ENCODE measurements around the gene MIPOL1.
"Not testable (repeated sequence)": the region's sequence is repeated elsewhere in the genome, so short reads cannot be mapped to it uniquely, and the experiment has no call there.

Gene MIPOL1

GRCh38 chr14:37185670-37186069 is 12.1 kb upstream of the MIPOL1 start:
- no peaks in the 10 kb centered on the region for H3K4me1 ChIP-seq (ENCODE audit: control insufficient read depth in 1 of 2, insufficient read depth in 1 of 2, low read depth in 1 of 2, low read length in 1 of 2)
- no peak overlapping the region for H3K4me3 ChIP-seq (ENCODE audit: low read depth in 1 of 2, low read length in 1 of 2)
- no peaks in the 10 kb centered on the region for H3K9me3 ChIP-seq
- no peaks in the 10 kb centered on the region for H3K36me3 ChIP-seq
- TF ChIP-seq, protein P1, sequence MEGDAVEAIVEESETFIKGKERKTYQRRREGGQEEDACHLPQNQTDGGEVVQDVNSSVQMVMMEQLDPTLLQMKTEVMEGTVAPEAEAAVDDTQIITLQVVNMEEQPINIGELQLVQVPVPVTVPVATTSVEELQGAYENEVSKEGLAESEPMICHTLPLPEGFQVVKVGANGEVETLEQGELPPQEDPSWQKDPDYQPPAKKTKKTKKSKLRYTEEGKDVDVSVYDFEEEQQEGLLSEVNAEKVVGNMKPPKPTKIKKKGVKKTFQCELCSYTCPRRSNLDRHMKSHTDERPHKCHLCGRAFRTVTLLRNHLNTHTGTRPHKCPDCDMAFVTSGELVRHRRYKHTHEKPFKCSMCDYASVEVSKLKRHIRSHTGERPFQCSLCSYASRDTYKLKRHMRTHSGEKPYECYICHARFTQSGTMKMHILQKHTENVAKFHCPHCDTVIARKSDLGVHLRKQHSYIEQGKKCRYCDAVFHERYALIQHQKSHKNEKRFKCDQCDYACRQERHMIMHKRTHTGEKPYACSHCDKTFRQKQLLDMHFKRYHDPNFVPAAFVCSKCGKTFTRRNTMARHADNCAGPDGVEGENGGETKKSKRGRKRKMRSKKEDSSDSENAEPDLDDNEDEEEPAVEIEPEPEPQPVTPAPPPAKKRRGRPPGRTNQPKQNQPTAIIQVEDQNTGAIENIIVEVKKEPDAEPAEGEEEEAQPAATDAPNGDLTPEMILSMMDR (IDR thresholded peaks at IDR 0.05), result no peak
- no peaks in the 10 kb centered on the region for H3K27me3 ChIP-seq
- no peak overlapping the region for H3K27ac ChIP-seq

DNA sequence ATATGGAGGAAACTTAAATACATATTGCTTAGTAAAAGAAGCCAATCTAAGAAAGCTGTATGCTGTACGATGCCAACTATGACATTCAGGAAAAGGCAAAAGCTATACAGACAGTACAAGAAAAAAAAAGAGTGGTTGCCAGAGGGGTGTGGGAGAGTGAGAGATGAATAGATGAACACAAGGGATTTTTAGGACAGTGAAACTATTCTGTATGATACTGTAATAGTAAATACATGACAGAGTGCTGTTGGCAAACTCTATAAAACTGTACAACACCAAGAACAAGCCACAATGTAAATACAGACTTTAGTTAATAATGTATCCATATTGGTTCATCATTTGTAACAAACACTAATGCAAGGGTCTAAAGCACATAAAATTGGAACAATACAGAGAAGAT is 10.9 kb upstream of the MIPOL1 start:
- no peaks in the 10 kb centered on the region for H3K9me3 ChIP-seq
- H3K4me1 ChIP-seq (ENCODE audit: control insufficient read depth in 1 of 2, insufficient read depth in 1 of 2, low read depth in 1 of 2, low read length in 1 of 2), result no peaks in the 10 kb centered on the region
- no peaks in the 10 kb centered on the region for H3K36me3 ChIP-seq
- no peak overlapping the region for H3K27ac ChIP-seq
- no peak overlapping the region for H3K4me3 ChIP-seq (ENCODE audit: low read depth in 1 of 2, low read length in 1 of 2)
- TF ChIP-seq, protein P1 (IDR thresholded peaks at IDR 0.05), result no peak
- no peaks in the 10 kb centered on the region for H3K27me3 ChIP-seq

DNA sequence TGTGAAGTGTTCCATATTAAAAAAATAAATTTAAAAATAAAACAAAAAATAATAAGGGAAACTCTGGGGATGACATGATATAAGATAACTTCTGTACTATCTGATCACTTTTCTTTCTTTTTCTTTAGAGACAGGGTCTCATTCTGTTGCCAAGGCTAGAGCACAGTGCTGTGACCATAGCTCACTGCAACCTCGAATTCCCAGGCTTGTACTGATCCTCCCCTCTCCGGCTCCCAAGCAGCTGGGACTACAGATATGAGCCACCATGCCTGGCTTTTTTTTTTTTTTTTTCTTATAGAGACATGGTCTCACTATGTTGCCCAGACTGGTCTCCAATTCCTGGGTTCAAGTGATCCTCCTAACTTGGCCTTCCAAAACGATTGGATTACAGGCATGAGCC is 10.4 kb upstream of the MIPOL1 start:
- Histone ChIP-seq H3K27ac (no peak overlapping the region), H3K36me3 (no peaks in the 10 kb centered on the region), H3K4me1 (ENCODE audit: control insufficient read depth in 1 of 2, insufficient read depth in 1 of 2, low read depth in 1 of 2, low read length in 1 of 2) (no peaks in the 10 kb centered on the region), H3K9me3 (no peaks in the 10 kb centered on the region), H3K4me3 (ENCODE audit: low read depth in 1 of 2, low read length in 1 of 2) (no peak overlapping the region), H3K27me3 (no peaks in the 10 kb centered on the region)
- TF ChIP-seq, protein P1 (IDR thresholded peaks at IDR 0.05), result no peak

DNA sequence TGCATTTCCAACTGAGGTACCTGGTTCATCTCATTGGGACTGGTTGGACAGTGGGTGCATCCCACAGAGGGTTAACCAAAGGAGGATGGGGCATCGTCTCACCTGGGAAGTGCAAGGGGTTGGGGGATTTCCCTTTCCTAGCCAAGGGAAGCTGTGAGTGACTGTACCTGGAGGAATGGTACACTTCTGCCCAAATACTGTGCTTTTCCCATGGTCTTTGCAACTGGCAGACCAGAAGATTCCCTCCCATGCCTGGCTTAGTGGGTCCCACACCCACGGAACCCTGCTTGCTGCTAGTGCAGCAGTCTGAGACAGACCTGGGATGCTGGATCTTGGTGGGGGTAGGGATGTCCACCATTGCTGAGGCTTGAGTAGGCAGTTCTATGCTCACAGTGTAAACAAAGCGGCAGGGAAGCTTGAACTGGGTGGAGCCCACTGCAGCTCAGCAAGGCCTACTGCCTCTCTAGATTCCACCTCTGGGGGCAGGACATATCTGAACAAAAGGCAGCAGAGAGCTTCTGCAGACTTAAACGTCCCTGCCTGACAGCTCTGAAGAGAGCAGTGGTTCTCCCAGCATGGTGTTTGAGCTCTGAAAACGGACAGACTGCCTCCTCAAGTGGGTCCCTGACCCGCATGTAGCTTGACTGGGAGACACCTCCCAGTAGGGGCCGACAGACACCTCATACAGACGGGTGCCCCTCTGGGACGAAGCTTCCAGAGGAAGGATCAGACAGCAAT is 9.7 kb upstream of the MIPOL1 start:
- H3K36me3 ChIP-seq; H3K9me3 ChIP-seq; H3K4me1 ChIP-seq (ENCODE audit: control insufficient read depth in 1 of 2, insufficient read depth in 1 of 2, low read depth in 1 of 2, low read length in 1 of 2); H3K4me3 ChIP-seq (ENCODE audit: low read depth in 1 of 2, low read length in 1 of 2); H3K27me3 ChIP-seq; H3K27ac ChIP-seq: not testable (repeated sequence)

DNA sequence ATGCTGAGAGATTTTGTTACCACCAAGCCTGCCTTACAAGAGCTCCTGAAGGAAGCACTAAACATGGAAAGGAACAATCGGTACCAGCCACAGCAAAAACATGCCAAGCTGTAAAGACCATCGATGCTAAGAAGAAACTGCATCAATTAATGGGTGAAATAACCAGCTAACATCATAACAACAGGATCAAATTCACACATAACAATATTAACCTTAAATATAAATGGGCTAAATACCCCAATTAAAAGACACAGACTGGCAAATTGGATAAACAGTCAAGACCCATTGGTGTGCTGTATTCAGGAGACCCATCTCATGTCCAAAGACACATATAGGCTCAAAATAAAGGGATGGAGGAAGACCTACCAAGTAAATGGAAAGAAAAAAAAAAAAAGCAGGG is 8.0 kb upstream of the MIPOL1 start:
- not testable (repeated sequence) for H3K36me3 ChIP-seq; H3K4me1 ChIP-seq (ENCODE audit: control insufficient read depth in 1 of 2, insufficient read depth in 1 of 2, low read depth in 1 of 2, low read length in 1 of 2); H3K4me3 ChIP-seq (ENCODE audit: low read depth in 1 of 2, low read length in 1 of 2); H3K27me3 ChIP-seq; H3K27ac ChIP-seq; H3K9me3 ChIP-seq

- H3K27ac ChIP-seq, result no peak overlapping the region
- TF ChIP-seq, protein P1 (IDR thresholded peaks at IDR 0.05), result no peak
- no peaks in the 10 kb centered on the region for H3K9me3 ChIP-seq
- no peaks in the 10 kb centered on the region for H3K4me1 ChIP-seq (ENCODE audit: control insufficient read depth in 1 of 2, insufficient read depth in 1 of 2, low read depth in 1 of 2, low read length in 1 of 2)
- no peak overlapping the region for H3K4me3 ChIP-seq (ENCODE audit: low read depth in 1 of 2, low read length in 1 of 2)
- H3K36me3 ChIP-seq, result no peaks in the 10 kb centered on the region
- H3K27me3 ChIP-seq, result peaks cover 39% of the 10 kb centered on the region
Observed at GRCh38 chr14:37194698-37195097, 3.0 kb upstream of the MIPOL1 start.
